GM12872 (cell line): ENCODE data around the gene CDC14A.

Experiments
- CTCF ChIP-seq: IDR thresholded peaks from 3 replicates; pipeline ENCODE4 v1.5.1; 2011; ENCODE audit warnings: low read depth, mild to moderate bottlenecking, low read length, moderate library complexity; ENCODE audit not compliant: insufficient read depth

The CDC14A gene

DNA sequence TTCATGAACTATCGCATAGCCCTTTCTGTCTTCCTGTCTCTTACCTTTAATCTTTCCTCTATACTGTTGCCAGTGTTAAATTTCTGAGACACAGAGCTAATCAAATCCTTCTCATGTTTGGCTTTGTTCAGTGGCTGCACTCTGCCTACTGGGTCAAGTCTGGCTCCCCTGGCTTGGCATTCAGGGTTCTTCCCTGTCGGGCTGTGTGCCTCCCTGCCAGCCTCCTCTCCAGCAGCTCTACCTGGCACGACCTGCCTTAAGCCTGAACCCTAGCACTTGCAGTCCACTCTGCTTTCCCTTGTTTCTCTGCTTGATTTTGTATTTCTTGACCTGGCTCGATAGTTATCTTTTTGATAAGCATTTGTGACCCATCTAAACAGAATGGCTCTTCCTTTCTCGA lies 159.5 kb downstream of the CDC14A start:
- no peak for TF ChIP-seq CTCF

- no peak for TF ChIP-seq CTCF
Observed at GRCh38 chr1:100512803-100513352, 160.6 kb downstream of the CDC14A start.

GRCh38 chr1:100516857-100517256 lies 164.6 kb downstream of the CDC14A start:
- TF ChIP-seq CTCF, result no peak

- TF ChIP-seq CTCF, result no peak
Observed at GRCh38 chr1:100517515-100517914, 165.2 kb downstream of the CDC14A start.

DNA sequence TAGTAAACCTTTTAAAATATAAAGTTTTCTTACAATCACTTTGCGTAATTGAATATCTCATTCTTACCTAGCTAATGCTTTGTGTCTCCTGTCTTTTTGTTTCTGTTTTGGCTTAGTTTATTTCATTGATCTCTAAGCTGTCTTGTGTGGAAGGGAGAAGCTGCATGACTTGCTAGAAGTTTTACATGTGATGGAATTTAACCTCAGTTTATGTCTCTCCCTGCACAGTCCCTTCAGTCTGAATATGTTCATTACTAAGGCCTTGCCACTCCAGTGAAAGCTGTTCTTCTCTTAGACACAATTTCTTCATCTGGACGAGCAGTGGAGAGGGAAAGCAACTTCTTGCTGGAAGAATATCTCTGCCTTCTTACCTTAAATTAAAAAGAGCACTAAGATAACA lies 165.7 kb downstream of the CDC14A start:
- no peak for TF ChIP-seq CTCF

GRCh38 chr1:100523038-100523652 lies 170.8 kb downstream of the CDC14A start:
- TF ChIP-seq CTCF, result 0 out of 3 replicates have a peak, but pooled peaks have one; percentile 3

DNA sequence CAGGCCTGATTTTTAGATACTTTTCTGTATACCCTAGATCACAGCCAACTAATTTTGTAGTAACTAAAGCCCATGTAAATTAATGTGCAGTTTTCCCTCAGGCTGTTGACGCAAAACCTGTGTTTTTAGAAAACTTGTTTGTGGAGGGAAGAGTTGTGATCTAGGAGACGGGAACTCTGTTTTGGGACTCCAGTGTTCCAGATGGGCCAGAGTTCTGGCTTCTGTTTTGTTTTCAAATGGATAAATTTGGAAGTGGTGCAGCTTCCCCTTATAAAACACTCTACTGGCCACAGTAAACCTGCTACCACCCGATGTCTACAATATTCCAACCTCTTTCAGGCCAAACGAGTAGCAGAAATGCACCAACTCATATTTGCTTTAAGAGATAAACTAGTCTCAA lies 172.0 kb downstream of the CDC14A start:
- no peak for TF ChIP-seq CTCF
